GM12801 (cell line): Measurements from ENCODE around the gene ZDHHC20.

ENCODE experiments used
- CTCF ChIP-seq: IDR thresholded peaks from one replicate; pipeline ENCODE4 v1.5.1; 2011; ENCODE audit warnings: control low read depth; ENCODE audit not compliant: insufficient read length; ENCODE audit errors: extremely low read depth

ZDHHC20 gene

DNA sequence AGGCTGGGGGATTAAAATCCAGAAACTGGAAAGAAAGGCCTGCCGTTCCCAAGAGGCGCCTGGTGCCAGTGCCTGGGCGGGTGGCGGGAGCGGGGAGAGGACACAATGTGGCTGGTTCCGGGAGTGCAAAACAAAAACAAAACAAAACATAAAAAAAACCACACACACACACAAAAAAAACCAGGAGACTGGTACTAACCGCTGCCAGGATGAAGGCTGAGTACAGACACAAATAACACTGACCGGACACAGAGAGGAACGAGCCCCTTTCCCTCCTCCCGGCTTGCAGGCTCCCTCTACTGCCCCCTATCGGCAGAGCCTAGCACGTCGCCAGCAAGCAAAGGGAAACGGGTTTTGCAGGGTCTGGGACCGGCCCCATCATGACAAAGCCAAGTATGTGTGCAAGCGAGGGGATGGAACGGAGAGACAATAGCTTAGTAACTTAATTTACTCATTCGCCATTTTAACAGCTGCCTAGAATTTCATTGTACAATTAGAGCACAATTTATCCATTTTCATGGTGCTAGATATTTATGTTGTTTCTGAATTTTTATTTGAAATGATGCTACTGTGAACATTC, 17.9 kb upstream of the ZDHHC20 start:
- peak; percentile 16 for TF ChIP-seq CTCF

DNA sequence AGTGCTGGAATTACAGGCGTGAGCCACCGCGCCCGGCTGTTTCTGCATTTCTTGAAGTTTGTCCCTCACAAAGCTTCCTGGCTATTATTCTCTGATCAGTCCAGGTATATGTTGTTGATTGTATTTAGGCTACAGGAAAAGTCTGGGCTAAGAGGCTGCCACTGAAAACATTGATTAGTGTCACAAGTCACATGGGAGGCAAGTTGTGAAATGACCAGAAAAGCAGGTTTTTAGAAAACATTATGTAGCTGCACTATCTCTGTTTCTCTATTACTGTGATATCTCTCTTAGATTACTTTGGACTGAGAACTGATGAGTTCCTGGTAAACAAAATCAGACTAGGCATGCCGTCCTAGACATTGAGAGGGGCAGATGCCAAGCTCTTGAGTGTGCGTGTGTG, 16.0 kb upstream of the ZDHHC20 start:
- no peak for TF ChIP-seq CTCF

- TF ChIP-seq CTCF: no peak
These were observed 11.7 kb upstream of the ZDHHC20 start for GRCh38 chr13:21470785-21471184.

GRCh38 chr13:21466527-21466926, 7.4 kb upstream of the ZDHHC20 start:
- no peak for TF ChIP-seq CTCF

DNA sequence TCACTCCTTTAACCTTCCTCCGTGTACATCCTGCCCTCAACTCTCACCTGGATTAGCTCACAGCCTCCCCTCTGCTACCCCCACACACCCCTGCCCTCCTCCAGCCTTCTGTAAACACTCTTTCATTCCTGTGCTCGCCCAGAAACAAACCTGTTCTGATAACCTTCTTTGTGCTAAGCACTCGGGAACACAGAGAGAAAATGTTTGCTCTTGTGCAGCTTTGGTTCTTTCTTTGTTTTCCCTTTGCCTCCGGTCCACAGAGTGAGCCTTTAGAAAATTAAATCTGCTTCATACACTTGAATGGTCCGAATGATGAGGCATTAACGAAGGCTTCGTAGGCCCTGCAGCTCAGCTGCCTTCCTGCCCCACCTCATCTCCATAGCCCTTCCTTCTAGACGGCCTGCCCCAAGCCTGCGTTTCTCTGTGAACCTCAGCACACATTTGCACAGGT, 6.6 kb upstream of the ZDHHC20 start:
- no peak for TF ChIP-seq CTCF

DNA sequence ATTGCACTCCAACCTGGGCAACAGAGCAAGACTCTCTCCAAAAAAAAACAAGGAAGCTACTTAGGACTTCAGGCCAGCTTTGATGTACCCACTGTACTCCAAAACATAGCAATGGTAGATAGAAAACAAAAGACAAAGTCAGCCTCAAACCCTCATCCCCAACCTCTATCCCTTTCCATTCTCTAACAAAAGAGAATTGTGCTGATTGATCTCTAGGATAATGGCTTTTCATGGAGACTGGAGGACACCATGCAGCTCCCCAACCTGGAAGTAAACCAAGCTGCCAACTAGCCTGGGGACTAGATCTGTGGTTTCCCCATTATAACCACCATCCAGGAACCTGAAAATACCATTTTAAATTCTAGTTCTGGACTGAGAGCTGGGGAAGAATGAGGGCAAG, 4.3 kb upstream of the ZDHHC20 start:
- no peak for TF ChIP-seq CTCF

- TF ChIP-seq CTCF: no peak
These were observed 2.0 kb upstream of the ZDHHC20 start for GRCh38 chr13:21461131-21461530.
